ENCODE data around the gene DDX39A.
A peak's percentile ranks its signal among the peaks of the same experiment; 100 is the strongest.

The DDX39A gene

GRCh38 chr19:14434543-14435319 is 15.6 kb upstream of the DDX39A start:
- no peak for DNase-seq

DNA sequence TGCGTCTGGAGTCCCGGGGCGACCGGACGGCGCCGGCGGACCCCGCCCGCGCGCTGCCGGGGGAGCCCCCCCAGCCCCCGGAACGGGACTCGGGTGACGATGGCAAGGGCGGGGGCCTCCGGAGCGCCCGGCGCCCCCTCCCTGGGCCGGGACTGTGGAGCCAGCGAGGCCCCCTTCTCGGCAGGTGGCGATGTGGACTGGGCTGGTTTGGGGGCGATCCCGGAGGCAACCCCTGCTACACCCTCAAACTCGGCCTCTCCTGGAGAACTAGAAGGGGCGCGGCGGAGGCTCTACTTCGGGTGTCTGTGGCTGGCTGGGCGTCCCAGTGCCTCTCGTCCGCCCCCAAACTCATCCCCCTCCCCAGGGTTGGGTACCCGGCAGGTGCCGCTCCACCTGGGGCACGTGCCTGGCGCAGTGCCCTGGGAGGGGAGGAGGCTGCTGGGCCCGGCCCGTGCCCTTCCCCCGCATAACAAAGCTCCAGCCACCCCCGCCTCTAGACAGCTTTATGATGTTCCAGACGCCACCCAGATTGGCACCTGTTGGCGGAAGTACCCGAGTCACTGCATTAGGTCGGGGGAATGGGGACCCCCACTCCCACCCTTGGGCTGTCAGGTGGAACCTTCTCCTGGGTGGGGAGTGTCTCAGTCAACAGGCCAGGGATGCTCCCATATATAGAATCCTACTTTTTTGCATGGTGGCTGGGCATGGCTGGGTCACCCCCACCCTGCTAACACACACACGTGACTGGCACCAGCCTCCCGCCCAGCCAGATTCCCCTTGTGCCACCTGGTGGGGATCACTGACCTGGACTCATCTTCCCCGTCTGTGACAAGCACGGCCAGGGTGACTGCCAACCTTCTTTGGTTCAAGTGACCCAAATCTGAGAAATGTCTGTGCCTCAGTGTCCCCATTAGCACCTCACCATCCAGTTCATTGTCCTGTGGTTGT is 14.7 kb upstream of the DDX39A start:
- DNase-seq, result peak in 8 of 58 donors; percentile 11 to 65 (median 34)

GRCh38 chr19:14432791-14433553 is 13.8 kb upstream of the DDX39A start, which contains the start of gene PKN1:
Gene PKN1, plus strand, starts transcription at chr19:14433306. Its CDS starts 216 bp downstream, at chr19:14433522.
- DNase-seq, result peak in 38 of 58 donors; percentile 7 to 55 (median 34)

DNA sequence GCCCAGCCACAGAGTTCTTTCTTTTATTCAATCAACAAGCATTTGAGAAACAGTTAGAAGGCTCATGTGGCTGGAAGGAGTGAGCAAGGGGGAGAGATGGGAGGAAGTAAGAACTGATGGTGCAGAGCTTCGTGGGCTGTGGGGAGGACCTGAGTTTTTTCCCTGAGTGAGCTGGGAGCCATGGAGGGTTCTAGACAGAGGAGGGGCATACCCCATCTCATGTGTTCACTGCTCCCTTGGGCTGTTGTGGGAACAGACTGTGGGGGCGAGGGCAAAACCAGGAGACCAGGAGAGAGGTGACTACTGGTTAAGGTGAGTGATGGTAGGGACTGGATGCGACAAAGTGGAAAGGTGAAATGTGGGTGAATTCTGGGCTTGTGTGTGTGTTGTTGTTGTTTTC is 11.6 kb upstream of the DDX39A start:
- no peak for DNase-seq

DNA sequence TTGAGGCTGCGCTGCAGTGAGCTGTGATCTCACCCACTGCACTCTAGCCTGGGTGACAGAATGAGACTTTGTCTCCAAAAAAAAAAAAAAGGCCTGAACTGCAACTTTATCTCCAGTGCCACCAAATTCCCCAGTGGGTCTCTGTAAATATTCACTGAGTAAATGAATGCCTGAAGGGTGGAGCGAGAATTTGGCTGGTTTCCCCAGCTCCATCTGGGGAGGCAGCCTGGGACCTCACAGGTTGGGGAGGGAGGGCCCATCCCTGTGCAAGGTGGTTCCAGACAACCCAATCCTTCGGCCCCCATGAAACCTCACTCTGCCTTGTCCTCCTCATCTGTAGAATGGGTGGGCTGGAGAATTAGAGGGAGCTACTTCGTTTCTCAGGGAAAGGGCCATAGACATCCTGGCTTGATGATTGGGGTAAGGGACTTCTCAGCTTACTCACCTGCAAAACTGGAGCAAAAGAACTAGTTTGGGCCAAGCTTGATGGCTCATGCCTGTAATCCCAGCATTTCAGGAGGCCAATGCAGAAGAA is 9.8 kb upstream of the DDX39A start:
- DNase-seq, result no peak

DNA sequence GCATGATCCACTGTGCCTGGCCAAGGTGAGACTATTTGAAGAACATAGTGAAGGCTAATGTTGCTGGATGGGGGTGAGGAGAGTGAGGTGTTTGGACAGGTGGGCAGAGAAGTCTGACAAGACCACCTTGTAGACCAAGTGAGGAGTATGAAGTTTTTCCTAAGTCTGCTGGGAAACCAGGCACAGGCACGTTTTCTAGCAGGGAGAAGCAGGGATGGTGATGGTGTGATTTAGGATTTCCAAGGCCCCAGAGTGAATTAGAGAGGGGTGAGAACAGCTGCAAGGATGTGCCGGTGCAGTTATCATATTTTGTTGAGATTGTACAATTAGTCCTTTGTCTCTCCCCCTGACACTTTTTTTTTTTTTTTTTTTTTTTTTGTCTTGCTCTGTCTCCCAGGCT is 8.3 kb upstream of the DDX39A start:
- DNase-seq, result no peak

- no peak for DNase-seq
These were observed 6.6 kb upstream of the DDX39A start for GRCh38 chr19:14425696-14426138.

DNA sequence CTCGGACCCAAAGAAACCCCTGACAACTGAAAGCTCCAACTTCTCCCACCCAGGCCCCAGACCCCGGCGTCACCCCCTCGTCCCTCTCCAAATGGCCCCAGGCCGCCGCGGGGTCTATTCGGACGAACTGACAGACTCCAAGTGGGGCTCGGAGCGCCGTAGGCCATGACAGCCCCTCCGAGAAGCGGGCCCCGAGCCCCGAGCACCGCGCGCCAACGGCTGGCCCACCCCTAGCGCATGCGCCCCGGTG is 360 bp downstream of the DDX39A start:
- peak in 1 of 58 donors; percentile 85 for DNase-seq

DNA sequence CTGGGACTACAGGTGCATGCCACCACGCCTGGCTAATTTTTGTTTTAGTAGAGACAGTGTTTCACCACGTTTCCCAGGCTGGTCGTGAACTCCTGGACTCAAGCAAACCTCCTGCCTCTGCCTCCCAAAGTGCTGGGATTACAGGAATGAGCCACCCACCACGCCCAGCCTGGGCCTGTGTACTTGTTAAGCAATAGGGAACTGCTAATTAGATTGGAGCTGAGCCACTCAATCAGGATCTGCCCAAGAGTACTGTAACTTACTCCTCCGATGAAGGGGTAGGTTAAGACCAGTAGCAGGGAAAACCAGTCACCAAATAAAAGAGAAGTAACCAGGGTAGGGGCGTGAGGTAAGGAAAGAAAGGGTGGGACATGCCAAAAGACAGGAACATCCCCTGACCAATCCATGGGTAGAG is 2.3 kb downstream of the DDX39A start:
- DNase-seq, result no peak

GRCh38 chr19:14414926-14415690 is 4.0 kb downstream of the DDX39A start:
- DNase-seq, result no peak

- DNase-seq, result no peak
These were observed 5.4 kb downstream of the DDX39A start for GRCh38 chr19:14413693-14414181.

DNA sequence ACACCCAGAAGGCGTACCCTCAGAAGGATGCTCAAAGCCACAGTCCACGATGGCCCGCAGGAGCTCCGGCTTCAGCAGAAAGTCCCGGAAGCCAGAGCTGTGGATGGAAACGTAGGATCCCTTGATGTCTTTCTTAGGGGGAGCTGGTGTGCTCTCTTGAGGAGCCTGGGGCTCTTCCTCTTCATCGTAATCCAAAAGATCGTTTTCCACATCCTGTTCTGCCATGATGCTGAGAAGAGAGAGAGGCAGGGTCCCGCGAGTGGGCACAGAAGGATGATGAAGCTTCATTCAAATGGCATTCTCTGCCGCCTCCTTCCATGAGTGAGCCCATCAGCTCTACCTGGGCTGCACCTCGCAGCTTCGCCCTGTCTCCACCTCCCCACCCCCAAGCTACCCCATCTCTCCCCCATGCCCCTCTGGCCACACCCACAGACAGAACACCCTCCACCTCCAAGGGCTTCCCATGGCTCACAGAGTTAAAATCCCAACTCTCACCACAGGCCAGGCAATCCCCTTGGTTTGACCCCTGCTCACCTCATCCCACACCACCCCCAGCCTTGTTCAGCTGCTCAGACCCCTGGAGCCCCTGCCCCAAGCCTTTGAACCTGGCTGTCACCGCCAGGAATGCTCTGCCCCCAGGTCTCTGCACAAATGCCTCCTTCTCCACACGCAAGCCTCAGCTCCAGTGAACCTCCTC is 6.0 kb downstream of the DDX39A start:
- no peak for DNase-seq

- DNase-seq, result no peak
These were observed 6.7 kb downstream of the DDX39A start for GRCh38 chr19:14412324-14412995.

DNA sequence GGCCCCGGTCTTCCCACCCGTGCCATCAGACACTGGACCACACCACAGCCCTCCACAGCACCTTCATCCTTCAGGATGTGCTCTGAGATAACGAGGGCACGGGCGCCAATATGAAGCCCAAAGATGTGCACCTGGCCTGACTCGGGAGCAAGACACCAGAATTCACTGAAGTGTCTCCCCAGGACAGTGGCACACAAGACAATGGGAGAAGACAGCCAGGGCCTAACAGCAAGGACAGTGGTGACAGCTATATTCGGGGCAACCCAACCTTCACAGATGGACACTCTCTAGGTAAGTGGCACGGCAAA is 7.2 kb downstream of the DDX39A start:
- no peak for DNase-seq

- no peak for DNase-seq
These were observed 7.8 kb downstream of the DDX39A start for GRCh38 chr19:14411161-14411937.

DNA sequence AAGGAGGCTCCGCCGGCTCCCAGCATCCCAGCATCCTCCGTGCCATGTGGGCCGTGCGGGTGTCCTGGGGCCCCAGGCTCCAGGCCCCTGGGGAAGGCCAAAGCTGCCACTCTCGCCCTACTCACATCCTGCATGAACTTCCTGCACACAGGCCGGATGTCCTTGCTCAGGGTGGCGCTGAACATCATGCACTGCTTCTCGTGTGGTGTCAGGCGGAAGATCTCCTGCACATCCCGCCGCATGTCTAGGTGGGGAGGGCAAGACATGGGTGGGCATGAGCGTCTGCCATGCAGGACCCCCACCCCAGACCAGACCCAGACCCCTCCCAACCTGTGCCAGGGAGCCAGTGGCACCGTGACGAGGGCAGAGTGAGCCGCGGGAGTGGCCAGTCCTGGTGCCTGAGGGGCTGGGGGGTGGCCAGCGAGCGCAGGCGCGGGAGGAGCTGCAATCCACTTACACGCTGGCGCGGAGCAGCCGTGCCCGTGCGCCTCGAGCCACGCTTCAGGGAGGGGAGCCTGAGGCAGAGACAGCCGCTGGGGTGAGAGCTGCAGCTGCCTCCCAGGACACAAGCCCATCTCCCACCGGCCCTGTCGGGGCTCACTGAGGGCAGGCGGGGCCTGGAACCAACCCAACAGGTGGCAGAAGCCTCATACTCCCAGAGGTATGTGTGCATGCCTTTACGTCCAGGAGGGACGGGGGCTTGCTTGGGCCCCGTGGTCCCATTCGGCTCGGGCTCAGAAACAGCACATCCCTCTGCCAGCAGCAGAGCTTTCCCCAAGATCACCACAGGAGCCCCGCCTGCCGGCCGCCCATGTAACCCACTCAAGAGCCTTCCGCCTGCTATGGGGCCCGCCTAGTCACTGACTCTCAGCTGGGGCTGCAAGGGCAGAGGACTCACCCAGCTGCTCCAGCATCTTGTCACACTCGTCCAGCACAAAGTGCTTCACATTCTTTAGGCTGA is 8.8 kb downstream of the DDX39A start:
- DNase-seq, result no peak
